Stimulated activated CD4-positive, alpha-beta T cell treated with anti-CD3 and anti-CD28 coated beads, Interleukin-4, amount 100 ng/mL, for 48 hours (primary cell): ENCODE measurements around the gene NCAPD3.
"Not testable (repeated sequence)": the region's sequence is repeated elsewhere in the genome, so short reads cannot be mapped to it uniquely, and the experiment has no call there.

Experiments used
- DNase-seq, 2 donors: peaks; one replicate each; pipeline ENCODE4 v3.0.0-alpha.2; 2020; ENCODE audit warnings: low read depth in 2 of 2

NCAPD3 gene

GRCh38 chr11:134223836-134224709, at the start of gene NCAPD3, which contains the start of gene VPS26B:
Gene NCAPD3, minus strand, starts transcription at chr11:134223967. Its CDS starts 41 bp downstream, at chr11:134223926.
Gene VPS26B, plus strand, starts transcription at chr11:134224671. Its CDS starts 452 bp downstream, at chr11:134225123.
- DNase-seq: peak; percentile 92 to 96

GRCh38 chr11:134273317-134273712, 49.5 kb upstream of the NCAPD3 start:
- DNase-seq: no peak

GRCh38 chr11:134272381-134273316, 48.9 kb upstream of the NCAPD3 start:
- DNase-seq: no peak

- DNase-seq: no peak
Observed at GRCh38 chr11:134271978-134272377, 48.2 kb upstream of the NCAPD3 start.

GRCh38 chr11:134270250-134270714, 46.5 kb upstream of the NCAPD3 start:
- no peak for DNase-seq

- DNase-seq: no peak
Observed at GRCh38 chr11:134267966-134268365, 44.2 kb upstream of the NCAPD3 start.

- DNase-seq: no peak
Observed at GRCh38 chr11:134267461-134267860, 43.7 kb upstream of the NCAPD3 start.

- DNase-seq: no peak
Observed at GRCh38 chr11:134266841-134267251, 43.1 kb upstream of the NCAPD3 start.

GRCh38 chr11:134266440-134266839, 42.7 kb upstream of the NCAPD3 start:
- no peak for DNase-seq

- DNase-seq: no peak
Observed at GRCh38 chr11:134264966-134265764, 41.4 kb upstream of the NCAPD3 start.

- DNase-seq: no peak
Observed at GRCh38 chr11:134261626-134262488, 38.1 kb upstream of the NCAPD3 start.

GRCh38 chr11:134260983-134261382, 37.2 kb upstream of the NCAPD3 start:
- no peak for DNase-seq

- no peak for DNase-seq
Observed at GRCh38 chr11:134260503-134260902, 36.7 kb upstream of the NCAPD3 start.

- DNase-seq: no peak
Observed at GRCh38 chr11:134258577-134258976, 34.8 kb upstream of the NCAPD3 start.

GRCh38 chr11:134257101-134257500, 33.3 kb upstream of the NCAPD3 start:
- DNase-seq: no peak

- not testable (repeated sequence) for DNase-seq
Observed at GRCh38 chr11:134255184-134255561, 31.4 kb upstream of the NCAPD3 start.

GRCh38 chr11:134254433-134255183, 30.8 kb upstream of the NCAPD3 start:
- DNase-seq: no peak

- DNase-seq: peak; percentile 89 to 94
Observed at GRCh38 chr11:134253188-134253993, 29.6 kb upstream of the NCAPD3 start, which contains the start of the genes ACAD8 and THYN1. Gene ACAD8, plus strand, starts transcription at chr11:134253568. Its CDS starts 33 bp downstream, at chr11:134253601. Gene THYN1, minus strand, starts transcription at chr11:134253352. Its CDS starts 470 bp downstream, at chr11:134252882.
